Endodermal cell (in vitro differentiated cells): ENCODE results near the gene HLA-DQB1. TPM values are rescaled to one million over a fixed set of nuclear protein-coding genes. Genes with fewer than 3 reads are reported as not detected.
"Not testable (repeated sequence)": the region's sequence is repeated elsewhere in the genome, so short reads cannot be mapped to it uniquely, and the experiment has no call there.

ENCODE experiments used
- DNase-seq: peaks from one replicate; pipeline ENCODE4 v3.0.0-alpha.2; 2017
- H3K27ac ChIP-seq: 2 replicates; pipeline ENCODE4 v1.5.1; 2013; ENCODE audit warnings: mild to moderate bottlenecking, low read depth, low read length, moderate library complexity
- H3K27me3 ChIP-seq: 2 replicates; pipeline ENCODE4 v1.6.1; 2013; ENCODE audit warnings: mild to moderate bottlenecking, low read length, moderate library complexity; ENCODE audit not compliant: insufficient read depth, control insufficient read depth, poor library complexity, severe bottlenecking
- H3K36me3 ChIP-seq: 2 replicates; pipeline ENCODE4 v1.7.0; 2013; ENCODE audit warnings: mild to moderate bottlenecking, low read length, moderate library complexity; ENCODE audit not compliant: control insufficient read depth, insufficient read depth
- H3K4me1 ChIP-seq: one replicate; pipeline ENCODE4 v1.7.0; 2013; ENCODE audit warnings: low read length; ENCODE audit not compliant: control insufficient read depth, insufficient read depth
- H3K4me3 ChIP-seq: 2 replicates; pipeline ENCODE4 v1.5.1; 2013; ENCODE audit warnings: mild to moderate bottlenecking, low read length, moderate library complexity
- H3K9ac ChIP-seq: 2 replicates; pipeline ENCODE4 v1.6.1; 2013; ENCODE audit warnings: mild to moderate bottlenecking, low read length, moderate library complexity; ENCODE audit not compliant: poor library complexity, severe bottlenecking; ENCODE audit errors: extremely low read depth
- H3K9me3 ChIP-seq: 2 replicates; pipeline ENCODE4 v1.6.1; 2013; ENCODE audit warnings: mild to moderate bottlenecking, low read length, moderate library complexity; ENCODE audit not compliant: control insufficient read depth
- H3K27ac Mint-ChIP-seq: 2 replicates; pipeline ENCODE4 v1.8.0; 2020; ENCODE audit warnings: mixed read lengths
- H3K27me3 Mint-ChIP-seq: 2 replicates; pipeline ENCODE4 v1.8.0; 2021; ENCODE audit warnings: mild to moderate bottlenecking, mixed read lengths; ENCODE audit not compliant: insufficient read depth
- H3K36me3 Mint-ChIP-seq: 2 replicates; pipeline ENCODE4 v1.8.0; 2020; ENCODE audit warnings: low read depth, mixed read lengths
- H3K4me1 Mint-ChIP-seq: 2 replicates; pipeline ENCODE4 v1.8.0; 2020; ENCODE audit warnings: mixed read lengths
- H3K4me3 Mint-ChIP-seq: 2 replicates; pipeline ENCODE4 v1.8.0; 2020; ENCODE audit warnings: mild to moderate bottlenecking, moderate library complexity, mixed read lengths
- H3K9me3 Mint-ChIP-seq: 2 replicates; pipeline ENCODE4 v1.8.0; 2020; ENCODE audit warnings: mild to moderate bottlenecking, mixed read lengths
- CTCF ChIP-seq: fragments of 200-600 bp; sonication (generic); conservative IDR thresholded peaks from 2 replicates; pipeline ENCODE4 v1.5.0; 2021; ENCODE audit warnings: antibody characterized with exemption, mild to moderate bottlenecking
- WGBS, 2 experiments: methylation state at CpG; one replicate each; pipeline versions ENCODE4 v1.1.5 to v1.1.7; 2013; ENCODE audit warnings: missing lambda C conversion rate in 2 of 2, mixed read lengths in 1 of 2; ENCODE audit not compliant: insufficient coverage in 1 of 2, insufficient read length in 1 of 2; 5-methylcytosine and 5-hydroxymethylcytosine counted together
- total RNA-seq, 2 donors: library from RNA; stranded (reverse); fragmentation: NEBNext Ultra II Directional in 1 of 2; extraction: Animal tissue kit (Norgen Biotek cat#: 25700) in 1 of 2; gene quantifications; 2 replicates in 1 of 2; 3 replicates in 1 of 2; pipeline ENCODE4 v1.2.1, GENCODE V29; 2021

Gene HLA-DQB1
- total RNA-seq, 2 donors from 2014 or later, result 2.2 to 11.1 TPM

DNA sequence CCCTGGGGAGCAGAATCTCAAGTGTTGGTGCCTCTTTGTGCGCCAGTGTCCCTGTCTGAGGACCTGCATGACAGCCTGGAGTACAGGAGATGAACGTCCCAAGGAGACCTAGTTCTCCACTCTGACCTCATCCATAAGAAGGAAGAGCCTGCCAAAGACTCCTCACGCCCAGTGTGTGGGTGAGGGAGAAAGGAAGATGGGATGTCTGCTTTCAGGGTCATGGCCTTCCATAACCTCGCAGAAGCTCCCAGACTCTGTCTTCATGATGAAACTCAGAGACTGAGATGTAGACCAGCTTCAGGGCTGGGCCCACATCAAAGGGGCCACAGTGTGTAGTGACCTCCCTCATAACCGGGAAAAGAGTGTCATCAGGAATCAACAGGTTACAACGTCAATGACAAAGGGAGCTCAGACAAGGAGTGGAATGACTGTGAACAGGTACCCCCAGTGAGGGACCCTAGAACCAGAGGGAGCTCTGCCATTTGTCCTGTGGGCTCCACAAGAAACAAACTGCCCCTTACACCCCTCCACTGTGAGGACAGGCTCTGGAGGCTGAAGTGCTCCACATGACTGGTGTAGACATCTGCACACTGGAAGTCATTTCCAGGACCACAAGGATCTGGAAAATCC is 8.1 kb downstream of the HLA-DQB1 start:
- H3K36me3 ChIP-seq, result no peaks in the 10 kb centered on the region
- WGBS, 2 experiments, result 76 to 87% methylated on average over 5 to 6 of the region's 6 CpGs

DNA sequence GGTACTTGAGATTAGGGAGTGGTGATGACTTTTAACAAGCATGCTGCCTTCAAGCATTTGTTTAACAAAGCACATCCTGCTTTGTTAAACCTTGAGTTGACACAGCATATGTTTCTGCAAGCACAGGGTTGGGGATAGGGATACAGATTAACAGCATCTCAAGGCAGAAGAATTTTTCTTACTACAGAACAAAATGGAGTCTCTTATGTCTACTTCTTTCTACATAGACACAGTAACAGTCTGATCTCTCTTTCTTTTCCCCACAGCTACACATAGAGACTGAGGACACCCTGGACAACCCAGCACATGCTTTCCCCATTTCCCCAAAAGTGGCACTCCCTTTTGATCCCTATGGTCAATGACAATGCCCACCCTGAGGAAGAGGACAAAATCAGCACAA is 8.6 kb downstream of the HLA-DQB1 start:
- not testable (repeated sequence) for H3K27ac ChIP-seq, H3K27me3 ChIP-seq, H3K27me3 Mint-ChIP-seq, H3K36me3 Mint-ChIP-seq, H3K4me1 ChIP-seq, H3K9me3 ChIP-seq, H3K9ac ChIP-seq, H3K27ac Mint-ChIP-seq, DNase-seq, H3K36me3 ChIP-seq, H3K4me3 Mint-ChIP-seq, H3K4me3 ChIP-seq
- peaks cover 11% of the 10 kb centered on the region for H3K4me1 Mint-ChIP-seq
- H3K9me3 Mint-ChIP-seq, result peaks cover 29% of the 10 kb centered on the region

More for the DNA sequence above, 8.1 kb downstream of the HLA-DQB1 start:
- H3K4me3 ChIP-seq, result no peak overlapping the region
- H3K4me1 ChIP-seq, result no peaks in the 10 kb centered on the region
- peaks cover 7% of the 10 kb centered on the region for H3K27me3 Mint-ChIP-seq
- H3K36me3 Mint-ChIP-seq, result peaks cover 5% of the 10 kb centered on the region
- H3K9ac ChIP-seq, result no peak overlapping the region
- H3K27me3 ChIP-seq, result no peaks in the 10 kb centered on the region
- no peak for TF ChIP-seq CTCF
- H3K9me3 ChIP-seq, result peaks cover 6% of the 10 kb centered on the region
- peaks cover 11% of the 10 kb centered on the region for H3K4me1 Mint-ChIP-seq
- no peak overlapping the region for H3K27ac ChIP-seq
- H3K9me3 Mint-ChIP-seq, result peaks cover 29% of the 10 kb centered on the region
- H3K4me3 Mint-ChIP-seq, result no peak overlapping the region
- no peak for DNase-seq
- H3K27ac Mint-ChIP-seq, result no peak overlapping the region

DNA sequence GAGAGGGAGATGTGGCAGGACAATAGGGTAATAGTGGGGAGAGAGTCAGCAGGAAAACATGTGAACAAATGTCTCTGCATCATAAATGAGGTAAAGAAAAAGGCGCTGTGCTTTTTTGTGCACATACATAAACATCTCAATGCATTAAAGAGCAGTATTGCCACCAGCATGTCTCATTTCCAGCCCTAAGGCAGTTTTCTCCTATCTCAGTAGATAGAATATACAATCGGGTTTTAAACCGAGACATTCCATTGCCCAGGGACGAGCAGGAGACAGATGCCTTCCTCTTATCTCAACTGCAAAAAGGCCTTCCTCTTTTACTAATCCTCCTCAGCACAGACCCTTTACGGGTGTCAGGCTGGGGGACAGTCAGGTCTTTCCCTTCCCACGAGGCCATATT is 9.1 kb downstream of the HLA-DQB1 start:
- not testable (repeated sequence) for H3K4me3 Mint-ChIP-seq, H3K9me3 ChIP-seq, H3K4me3 ChIP-seq, H3K27me3 ChIP-seq, H3K36me3 Mint-ChIP-seq, DNase-seq, H3K27ac Mint-ChIP-seq, H3K27me3 Mint-ChIP-seq, H3K27ac ChIP-seq, H3K36me3 ChIP-seq, H3K4me1 ChIP-seq, H3K9ac ChIP-seq
- Mint-ChIP-seq H3K9me3 (peaks cover 29% of the 10 kb centered on the region), H3K4me1 (peaks cover 11% of the 10 kb centered on the region)
- 36% methylated on average over 4 of the region's 6 CpGs; no CpG with 5 or more reads in 1 of the 2 experiments for WGBS, 2 experiments

GRCh38 chr6:32655203-32655710 is 11.2 kb downstream of the HLA-DQB1 start:
- Histone ChIP-seq H3K27ac (no peak overlapping the region), H3K36me3 (no peaks in the 10 kb centered on the region), H3K9ac (no peak overlapping the region), H3K4me1 (no peaks in the 10 kb centered on the region), H3K9me3 (peaks cover 6% of the 10 kb centered on the region), H3K27me3 (no peaks in the 10 kb centered on the region), H3K4me3 (no peak overlapping the region)
- Mint-ChIP-seq H3K27ac (no peak overlapping the region), H3K4me3 (no peak overlapping the region), H3K9me3 (peaks cover 34% of the 10 kb centered on the region), H3K4me1 (peaks cover 11% of the 10 kb centered on the region), H3K36me3 (peaks cover 5% of the 10 kb centered on the region), H3K27me3 (peaks cover 1% of the 10 kb centered on the region)
- no peak for TF ChIP-seq CTCF
- WGBS, 2 experiments, result 60 to 79% methylated on average over 1 to 2 of the region's 2 CpGs
- DNase-seq, result no peak
